WTC11 (cell line): ENCODE data around the gene M1AP. TPM values are rescaled to one million over a fixed set of nuclear protein-coding genes. Genes with fewer than 3 reads are reported as not detected.

Experiments
- ATAC-seq: fragments of 200-7000 bp; cut with Tn5 transposase; 2 replicates; pipeline ENCODE4 v1.10.0; 2021; ENCODE audit warnings: mild to moderate bottlenecking, moderate library complexity
- CTCF ChIA-PET: fragments of 300-600 bp; sonication (Branson Sonifier 250); formaldehyde crosslinking; loops from one replicate; lab custom pipeline; 2021; ENCODE audit warnings: antibody characterized with exemption; lab: Charles Lee
- POLR2A ChIA-PET: fragments of 350-600 bp; sonication (Branson Sonifier 250); formaldehyde crosslinking; loops from one replicate; lab custom pipeline; 2021; ENCODE audit warnings: antibody characterized with exemption; lab: Charles Lee
- DNase-seq: peaks from one replicate; pipeline ENCODE4 v3.0.0; 2021; ENCODE audit warnings: low spot score
- H3K27ac Mint-ChIP-seq: 2 replicates; pipeline ENCODE4 v1.8.0; 2021; ENCODE audit warnings: mixed read lengths
- H3K27me3 Mint-ChIP-seq: 2 replicates; pipeline ENCODE4 v1.8.0; 2021; ENCODE audit warnings: low read depth, mild to moderate bottlenecking, moderate library complexity, mixed read lengths
- H3K36me3 Mint-ChIP-seq: 2 replicates; pipeline ENCODE4 v1.8.0; 2021; ENCODE audit warnings: mixed read lengths
- H3K4me1 Mint-ChIP-seq: 2 replicates; pipeline ENCODE4 v1.8.0; 2022; ENCODE audit warnings: mixed read lengths
- H3K4me3 Mint-ChIP-seq: 2 replicates; pipeline ENCODE4 v1.8.0; 2021; ENCODE audit warnings: mild to moderate bottlenecking, moderate library complexity, mixed read lengths
- H3K9me3 Mint-ChIP-seq: 2 replicates; pipeline ENCODE4 v1.8.0; 2021; ENCODE audit warnings: mixed read lengths
- ATF3 ChIP-seq: sonication (generic); formaldehyde crosslinking; conservative IDR thresholded peaks from 2 replicates; pipeline ENCODE4 v1.8.1; 2022; ENCODE audit warnings: mild to moderate bottlenecking, missing genetic modification reagents
- CBFB ChIP-seq: sonication (generic); formaldehyde crosslinking; IDR thresholded peaks from 2 replicates; pipeline ENCODE4 v1.8.1; 2022; ENCODE audit warnings: mild to moderate bottlenecking, low read depth, missing genetic modification reagents
- E2F5 ChIP-seq: sonication (generic); formaldehyde crosslinking; IDR thresholded peaks from 2 replicates; pipeline ENCODE4 v1.8.1; 2022; ENCODE audit warnings: mild to moderate bottlenecking, moderate library complexity, missing genetic modification reagents
- ETV6 ChIP-seq: sonication (generic); formaldehyde crosslinking; IDR thresholded peaks from 2 replicates; pipeline ENCODE4 v1.8.1; 2022; ENCODE audit warnings: mild to moderate bottlenecking, missing genetic modification reagents
- GABPB1 ChIP-seq: sonication (generic); formaldehyde crosslinking; IDR thresholded peaks from 2 replicates; pipeline ENCODE4 v1.8.1; 2023; ENCODE audit warnings: mild to moderate bottlenecking, missing genetic modification reagents
- HMGA2 ChIP-seq: fragments of 250-450 bp; sonication (Bioruptor Pico); IDR thresholded peaks from 2 replicates; pipeline ENCODE4 v1.4.0; 2021; ENCODE audit warnings: mild to moderate bottlenecking, moderate library complexity
- HMGXB4 ChIP-seq: sonication (generic); formaldehyde crosslinking; IDR thresholded peaks from 2 replicates; pipeline ENCODE4 v1.8.1; 2023; ENCODE audit warnings: mild to moderate bottlenecking, moderate library complexity, missing genetic modification reagents
- JAZF1 ChIP-seq: fragments of 250-450 bp; sonication (Bioruptor Pico); IDR thresholded peaks from 2 replicates; pipeline ENCODE4 v1.9.0; 2021; ENCODE audit warnings: moderate library complexity, mild to moderate bottlenecking, inconsistent platforms
- JUN ChIP-seq: sonication (generic); formaldehyde crosslinking; IDR thresholded peaks from 2 replicates; pipeline ENCODE4 v1.8.0; 2023; ENCODE audit warnings: mild to moderate bottlenecking, missing genetic modification reagents
- KAT7 ChIP-seq: sonication (generic); formaldehyde crosslinking; IDR thresholded peaks from 2 replicates; pipeline ENCODE4 v1.8.1; 2023; ENCODE audit warnings: missing genetic modification reagents, mild to moderate bottlenecking, borderline replicate concordance
- NFE2L1 ChIP-seq: sonication (generic); formaldehyde crosslinking; IDR thresholded peaks from 2 replicates; pipeline ENCODE4 v1.8.1; 2023; ENCODE audit warnings: missing genetic modification reagents
- PRDM15 ChIP-seq: sonication (generic); formaldehyde crosslinking; IDR thresholded peaks from 2 replicates; pipeline ENCODE4 v1.8.0; 2022; ENCODE audit warnings: missing genetic modification reagents
- SMAD4 ChIP-seq: sonication (generic); formaldehyde crosslinking; IDR thresholded peaks from 2 replicates; pipeline ENCODE4 v1.8.0; 2022; ENCODE audit warnings: mild to moderate bottlenecking, missing genetic modification reagents
- TEAD1 ChIP-seq: sonication (generic); formaldehyde crosslinking; IDR thresholded peaks from 2 replicates; pipeline ENCODE4 v1.8.0; 2022; ENCODE audit warnings: mild to moderate bottlenecking, missing genetic modification reagents
- ZMAT4 ChIP-seq: fragments of 250-450 bp; sonication (Bioruptor Pico); IDR thresholded peaks from 2 replicates; pipeline ENCODE4 v1.9.0; 2021; ENCODE audit warnings: mild to moderate bottlenecking
- ZNF138 ChIP-seq: sonication (generic); formaldehyde crosslinking; conservative IDR thresholded peaks from 2 replicates; pipeline ENCODE4 v1.8.1; 2022; ENCODE audit warnings: mild to moderate bottlenecking, moderate library complexity, missing genetic modification reagents
- ZNF219 ChIP-seq: sonication (generic); formaldehyde crosslinking; IDR thresholded peaks from 2 replicates; pipeline ENCODE4 v1.8.0; 2023; ENCODE audit warnings: missing genetic modification reagents, mild to moderate bottlenecking, borderline replicate concordance
- ZNF232 ChIP-seq: sonication (generic); formaldehyde crosslinking; IDR thresholded peaks from 2 replicates; pipeline ENCODE4 v1.8.0; 2022; ENCODE audit warnings: mild to moderate bottlenecking, missing genetic modification reagents
- total RNA-seq: library from RNA; stranded (reverse); gene quantifications from 3 replicates; pipeline ENCODE4 v1.2.3, GENCODE V29; 2021
- TF ChIP-seq, protein P1 (sequence below): fragments of 250-450 bp; sonication (Bioruptor Pico); IDR thresholded peaks from 2 replicates; pipeline ENCODE4 v1.9.0; 2021; ENCODE audit warnings: moderate library complexity, mild to moderate bottlenecking, inconsistent platforms, borderline replicate concordance
- TF ChIP-seq, protein P2 (sequence below): fragments of 250-450 bp; sonication (Bioruptor Pico); IDR thresholded peaks from 2 replicates; pipeline ENCODE4 v1.9.0; 2021; ENCODE audit warnings: mild to moderate bottlenecking

Gene M1AP
- total RNA-seq, 1 experiment from 2014 or later, result 5.9 TPM

GRCh38 chr2:74584088-74584645, 64.0 kb downstream of the M1AP start (continued):
- no peak for TF ChIP-seq CBFB (CRISPR knock-in tag)
- no peak for TF ChIP-seq ZNF232 (CRISPR knock-in tag)
- no peak for TF ChIP-seq TEAD1 (CRISPR knock-in tag)
- no peak for TF ChIP-seq SMAD4
- TF ChIP-seq ZMAT4, result no peak
- no peak for TF ChIP-seq HMGXB4 (CRISPR knock-in tag)
- no peak for TF ChIP-seq ETV6 (CRISPR knock-in tag)
- TF ChIP-seq, protein P1, sequence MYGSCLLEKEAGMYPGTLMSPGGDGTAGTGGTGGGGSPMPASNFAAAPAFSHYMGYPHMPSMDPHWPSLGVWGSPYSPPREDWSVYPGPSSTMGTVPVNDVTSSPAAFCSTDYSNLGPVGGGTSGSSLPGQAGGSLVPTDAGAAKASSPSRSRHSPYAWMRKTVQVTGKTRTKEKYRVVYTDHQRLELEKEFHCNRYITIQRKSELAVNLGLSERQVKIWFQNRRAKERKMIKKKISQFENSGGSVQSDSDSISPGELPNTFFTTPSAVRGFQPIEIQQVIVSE (CRISPR knock-in tag), result no peak
- TF ChIP-seq, all 79 proteins: peak for 0

GRCh38 chr2:74583504-74583903, 64.6 kb downstream of the M1AP start:
- no peak for TF ChIP-seq HMGA2 (CRISPR knock-in tag)
- no peak for TF ChIP-seq GABPB1 (CRISPR knock-in tag)
- Mint-ChIP-seq H3K4me1 (peaks cover 11% of the 10 kb centered on the region), H3K36me3 (no peaks in the 10 kb centered on the region), H3K27ac (no peak overlapping the region), H3K4me3 (no peak overlapping the region), H3K9me3 (no peaks in the 10 kb centered on the region), H3K27me3 (peaks cover 5% of the 10 kb centered on the region)
- DNase-seq (no peak), ATAC-seq (no peak)
- ChIA-PET CTCF (interaction anchor here (0.6 to 1.3 kb wide), 4 partner anchors 11 to 101 kb away, joined by 4 to 7 read pairs (median 6); partner anchors contain the start of genes CCDC142 and TTC31), POLR2A (interaction anchor here (0.7 kb wide), 1 partner anchor 1407 kb away, joined by 5 read pairs; no protein-coding TSS in a partner anchor)

DNA sequence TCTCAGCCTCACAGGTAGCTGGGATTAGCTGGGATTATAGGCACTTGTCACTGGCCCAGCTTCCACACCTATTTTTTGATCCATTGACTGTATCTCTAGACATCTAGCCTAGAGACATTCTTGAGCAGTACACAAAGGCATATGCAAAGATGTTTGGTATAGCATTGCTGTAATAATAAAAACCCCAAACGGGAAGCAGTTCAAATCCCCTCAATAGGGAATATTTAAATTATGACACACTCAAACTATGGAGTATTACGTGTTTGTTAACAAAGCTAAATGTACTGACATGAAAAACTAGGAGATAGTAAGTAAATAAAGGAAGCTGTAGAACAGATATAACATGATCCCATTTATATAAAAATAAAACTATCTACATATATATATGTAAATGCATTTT, 65.9 kb downstream of the M1AP start:
- CTCF ChIA-PET, result no interaction called here
- peaks cover 11% of the 10 kb centered on the region for H3K4me1 Mint-ChIP-seq
- DNase-seq, result no peak
- H3K27me3 Mint-ChIP-seq, result peaks cover 5% of the 10 kb centered on the region
- no peaks in the 10 kb centered on the region for H3K9me3 Mint-ChIP-seq
- POLR2A ChIA-PET, result no interaction called here
- no peak overlapping the region for H3K27ac Mint-ChIP-seq
- no peaks in the 10 kb centered on the region for H3K36me3 Mint-ChIP-seq
- no peak for ATAC-seq
- no peak overlapping the region for H3K4me3 Mint-ChIP-seq
- TF ChIP-seq ATF3 (CRISPR knock-in tag), result no peak
- TF ChIP-seq ZNF219 (CRISPR knock-in tag), result no peak
- no peak for TF ChIP-seq ZMAT4
- no peak for TF ChIP-seq ZNF232 (CRISPR knock-in tag)
- no peak for TF ChIP-seq KAT7
- TF ChIP-seq JAZF1 (CRISPR knock-in tag), result no peak
- TF ChIP-seq E2F5 (CRISPR knock-in tag), result no peak
- no peak for TF ChIP-seq PRDM15 (CRISPR knock-in tag)
- TF ChIP-seq ZNF138 (CRISPR knock-in tag), result no peak
- TF ChIP-seq, protein P2, sequence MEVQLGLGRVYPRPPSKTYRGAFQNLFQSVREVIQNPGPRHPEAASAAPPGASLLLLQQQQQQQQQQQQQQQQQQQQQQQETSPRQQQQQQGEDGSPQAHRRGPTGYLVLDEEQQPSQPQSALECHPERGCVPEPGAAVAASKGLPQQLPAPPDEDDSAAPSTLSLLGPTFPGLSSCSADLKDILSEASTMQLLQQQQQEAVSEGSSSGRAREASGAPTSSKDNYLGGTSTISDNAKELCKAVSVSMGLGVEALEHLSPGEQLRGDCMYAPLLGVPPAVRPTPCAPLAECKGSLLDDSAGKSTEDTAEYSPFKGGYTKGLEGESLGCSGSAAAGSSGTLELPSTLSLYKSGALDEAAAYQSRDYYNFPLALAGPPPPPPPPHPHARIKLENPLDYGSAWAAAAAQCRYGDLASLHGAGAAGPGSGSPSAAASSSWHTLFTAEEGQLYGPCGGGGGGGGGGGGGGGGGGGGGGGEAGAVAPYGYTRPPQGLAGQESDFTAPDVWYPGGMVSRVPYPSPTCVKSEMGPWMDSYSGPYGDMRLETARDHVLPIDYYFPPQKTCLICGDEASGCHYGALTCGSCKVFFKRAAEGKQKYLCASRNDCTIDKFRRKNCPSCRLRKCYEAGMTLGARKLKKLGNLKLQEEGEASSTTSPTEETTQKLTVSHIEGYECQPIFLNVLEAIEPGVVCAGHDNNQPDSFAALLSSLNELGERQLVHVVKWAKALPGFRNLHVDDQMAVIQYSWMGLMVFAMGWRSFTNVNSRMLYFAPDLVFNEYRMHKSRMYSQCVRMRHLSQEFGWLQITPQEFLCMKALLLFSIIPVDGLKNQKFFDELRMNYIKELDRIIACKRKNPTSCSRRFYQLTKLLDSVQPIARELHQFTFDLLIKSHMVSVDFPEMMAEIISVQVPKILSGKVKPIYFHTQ (CRISPR knock-in tag), result no peak
- TF ChIP-seq NFE2L1 (CRISPR knock-in tag), result no peak
- TF ChIP-seq JUN (CRISPR knock-in tag), result no peak
- no peak for TF ChIP-seq TEAD1 (CRISPR knock-in tag)
- TF ChIP-seq, all 79 proteins: peak for 0
